Thyroid gland (tissue), 4 donors: ENCODE data around the gene CDPF1.

Experiments used
- CTCF ChIP-seq, 6 experiments: fragments of 200-600 bp in 3 of 6; fragments of 450-650 bp in 3 of 6; sonication (generic) in 3 of 6; IDR thresholded peaks; one replicate each; pipeline ENCODE4 v1.5.1; 2016 to 2019; ENCODE audit warnings: antibody characterized with exemption in 6 of 6, mild to moderate bottlenecking in 2 of 6, inconsistent platforms in 1 of 6, moderate library complexity in 1 of 6
- POLR2A ChIP-seq, 2 donors: fragments of 450-650 bp; IDR thresholded peaks; one replicate each; pipeline ENCODE4 v1.6.1; 2017; ENCODE audit warnings: antibody characterized with exemption in 2 of 2, mild to moderate bottlenecking in 2 of 2, moderate library complexity in 1 of 2

GRCh38 chr22:46286941-46287872 lies 37.1 kb upstream of the CDPF1 start:
- no peak for TF ChIP-seq CTCF (IDR thresholded peaks at IDR 0.05)
- no peak for TF ChIP-seq POLR2A (IDR thresholded peaks at IDR 0.05)
